ENCODE results near the gene SLC39A7.

- TF ChIP-seq CTCF (optimal IDR thresholded peaks at IDR 0.05 in 1 of 3, IDR thresholded peaks at IDR 0.05 in 1 of 3, conservative IDR thresholded peaks at IDR 0.05 in 1 of 3; ENCODE audit: extremely low read depth in 1 of 3, insufficient read depth in 2 of 3, low read length in 3 of 3) = no peak
- TF ChIP-seq EZH2 (IDR thresholded peaks at IDR 0.05; ENCODE audit: low read length) = no peak
Measured at GRCh38 chr6:33178755-33179475, 21.8 kb upstream of the SLC39A7 start.
